K562 (cell line): ENCODE data around the gene LAMTOR4. TPM values are rescaled to one million over a fixed set of nuclear protein-coding genes. Genes with fewer than 3 reads are reported as not detected.

Experiments
- ASH1L ChIP-seq: fragments of 450-650 bp; IDR thresholded peaks from 2 replicates; pipeline ENCODE4 v1.6.1; 2018; ENCODE audit warnings: borderline replicate concordance, mild to moderate bottlenecking, low read depth; ENCODE audit not compliant: partially characterized antibody
- ETS1 ChIP-seq: conservative IDR thresholded peaks from 2 replicates; pipeline ENCODE4 v1.6.1; 2011; ENCODE audit warnings: low read depth, mild to moderate bottlenecking, low read length; ENCODE audit not compliant: control insufficient read depth
- GABPA ChIP-seq: fragments of 200-800 bp; sonication (Bioruptor generic); conservative IDR thresholded peaks from 2 replicates; pipeline ENCODE4 v1.6.1; 2016; ENCODE audit warnings: low read depth, missing genetic modification characterization, missing compliant biosample characterization
- GTF2E2 ChIP-seq: fragments of 200-800 bp; sonication (Bioruptor generic); IDR thresholded peaks from 2 replicates; pipeline ENCODE4 v1.6.1; 2016; ENCODE audit warnings: missing genetic modification characterization, missing compliant biosample characterization
- HDAC1 ChIP-seq, 2 experiments: fragments of 450-650 bp; IDR thresholded peaks; 2 replicates each; pipeline ENCODE4 v1.6.1; 2016 to 2017; ENCODE audit warnings: inconsistent platforms in 1 of 2, mild to moderate bottlenecking in 1 of 2, moderate library complexity in 1 of 2
- LARP7 ChIP-seq: fragments of 450-650 bp; IDR thresholded peaks from 2 replicates; pipeline ENCODE4 v1.6.1; 2016
- SMARCE1 ChIP-seq: fragments of 450-650 bp; IDR thresholded peaks from 2 replicates; pipeline ENCODE4 v1.7.1; 2016; ENCODE audit warnings: mild to moderate bottlenecking
- TFAP4 ChIP-seq: sonication (generic); formaldehyde crosslinking; IDR thresholded peaks from 2 replicates; pipeline ENCODE4 v1.8.0; 2022; ENCODE audit warnings: missing genetic modification reagents, mild to moderate bottlenecking, moderate library complexity, borderline replicate concordance
- ZBTB33 ChIP-seq: sonication (generic); formaldehyde crosslinking; IDR thresholded peaks from 2 replicates; pipeline ENCODE4 v1.8.1; 2023; ENCODE audit warnings: mild to moderate bottlenecking, missing genetic modification reagents
- ZBTB40 ChIP-seq, 2 experiments: fragments of 450-650 bp in 1 of 2; sonication (generic) in 1 of 2; formaldehyde crosslinking in 1 of 2; IDR thresholded peaks; 2 replicates each; pipeline versions ENCODE4 v1.7.1 to v1.9.0; 2016 to 2022; ENCODE audit warnings: inconsistent platforms in 1 of 2, mild to moderate bottlenecking in 1 of 2, missing genetic modification reagents in 1 of 2
- ZKSCAN8 ChIP-seq: fragments of 200-800 bp; sonication (Bioruptor generic); IDR thresholded peaks from 2 replicates; pipeline ENCODE4 v1.6.1; 2016; ENCODE audit warnings: missing genetic modification characterization, missing compliant biosample characterization
- ZNF134 ChIP-seq: fragments of 250-450 bp; sonication (Bioruptor Pico); conservative IDR thresholded peaks from 2 replicates; pipeline ENCODE4 v1.4.0; 2020
- polyA plus RNA-seq, 8 experiments: library from polyadenylated mRNA; depleted of rRNA in 4 of 8; stranded (reverse) in 5 of 8; unstranded in 3 of 8; fragments of >200 nt; fragmentation: Nextera tagmentation in 2 of 8; fragmentation: Illumina TruSeq in 1 of 8; extraction: Ambion mirVana in 2 of 8; extraction: Trizol in 1 of 8; gene quantifications; 2 replicates each; pipeline versions ENCODE4 v1.2.1 to v1.2.3, GENCODE V29; 2011 to 2014; ENCODE audit warnings: inconsistent platforms in 1 of 8, missing spikeins in 1 of 8
- total RNA-seq, 7 experiments: library from RNA; depleted of rRNA in 6 of 7; stranded (reverse); fragments of >200 nt in 6 of 7; fragmentation: Illumina TruSeq in 2 of 7; extraction: Trizol in 2 of 7; gene quantifications; 2 replicates each; pipeline versions ENCODE4 v1.2.1 to v1.2.3, GENCODE V29; 2011 to 2021; ENCODE audit warnings: low replicate concordance in 1 of 7

Gene LAMTOR4
- total and polyA plus RNA-seq, 9 of the 15 experiments (the other 6 are each of a cell fraction or from before 2014, with no cell fraction given), result 79.6 to 314 (median 195) TPM

- TF ChIP-seq ZBTB40 (IDR thresholded peaks at IDR 0.05), result peak; percentile 51
- TF ChIP-seq ZBTB40 (CRISPR knock-in tag; IDR thresholded peaks at IDR 0.05), result no peak
- peak; percentile 97 for TF ChIP-seq GTF2E2 (tag)
- peak; percentile 67 for TF ChIP-seq ASH1L
- no peak; the same call in 1 of the 2 replicates for TF ChIP-seq LARP7
- TF ChIP-seq GABPA (tag), result peak; percentile 57; the same call in 1 of the 2 replicates
- TF ChIP-seq TFAP4 (CRISPR knock-in tag), result peak; percentile 72
- no peak for TF ChIP-seq ZKSCAN8
- TF ChIP-seq HDAC1 (IDR thresholded peaks at IDR 0.05), result peak; percentile 71 to 76; a peak in 3 of 4 replicates
- TF ChIP-seq ZBTB33, result peak; percentile 52; the same call in 1 of the 2 replicates
- TF ChIP-seq ZNF134 (CRISPR knock-in tag), result no peak
- TF ChIP-seq ETS1, result peak; percentile 72; the same call in 1 of the 2 replicates
- TF ChIP-seq SMARCE1, result peak; percentile 18; the same call in 1 of the 2 replicates
These were observed 29.4 kb upstream of the LAMTOR4 start, which contains the start of the genes CNPY4 and TAF6 (continued) for GRCh38 chr7:100119072-100119969.
